Measurements from ENCODE around the gene C3orf52.

Gene C3orf52

GRCh38 chr3:112136959-112137693, 50.9 kb downstream of the C3orf52 start:
- peak; percentile 45 for DNase-seq

GRCh38 chr3:112137781-112138180, 51.6 kb downstream of the C3orf52 start:
- DNase-seq, result no peak

- DNase-seq, result no peak
Observed at GRCh38 chr3:112138219-112138969, 52.2 kb downstream of the C3orf52 start.

DNA sequence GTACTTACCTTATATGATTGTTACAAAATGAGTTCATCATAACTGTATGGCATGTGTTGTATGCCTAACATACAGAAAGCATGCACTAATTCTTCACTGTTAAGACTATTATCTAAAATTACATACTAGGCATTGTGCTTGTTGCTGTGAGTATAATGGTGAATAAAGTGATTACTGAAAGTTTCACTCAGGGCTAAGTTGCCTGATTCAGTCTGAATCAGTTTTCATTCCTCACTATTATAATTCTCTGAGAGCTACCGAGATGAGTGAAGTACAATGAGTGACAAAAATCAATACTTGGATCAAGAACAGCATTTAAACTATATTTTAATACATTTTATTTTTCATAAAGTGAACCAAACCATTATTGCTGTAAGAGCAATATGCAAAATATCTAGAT, 54.4 kb downstream of the C3orf52 start:
- DNase-seq, result no peak

DNA sequence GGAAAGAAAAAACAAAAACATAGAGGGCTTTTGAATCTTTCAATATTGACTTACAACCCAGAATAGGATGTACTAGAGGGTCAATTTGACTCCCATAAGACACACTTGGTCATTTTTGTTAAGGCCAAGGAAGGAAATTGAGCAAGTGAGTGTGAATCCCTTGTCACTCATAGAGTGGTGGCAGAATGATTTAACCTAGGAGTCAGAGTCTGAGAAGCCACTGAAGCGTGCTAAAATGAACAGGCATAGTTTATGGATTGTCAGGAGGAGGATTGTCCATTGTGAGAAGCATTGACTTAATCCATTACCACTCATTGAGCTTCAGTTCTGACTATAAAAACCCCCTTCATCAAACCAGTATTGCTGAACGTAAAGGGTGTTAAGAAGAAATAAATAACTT, 55.1 kb downstream of the C3orf52 start:
- DNase-seq, result no peak

DNA sequence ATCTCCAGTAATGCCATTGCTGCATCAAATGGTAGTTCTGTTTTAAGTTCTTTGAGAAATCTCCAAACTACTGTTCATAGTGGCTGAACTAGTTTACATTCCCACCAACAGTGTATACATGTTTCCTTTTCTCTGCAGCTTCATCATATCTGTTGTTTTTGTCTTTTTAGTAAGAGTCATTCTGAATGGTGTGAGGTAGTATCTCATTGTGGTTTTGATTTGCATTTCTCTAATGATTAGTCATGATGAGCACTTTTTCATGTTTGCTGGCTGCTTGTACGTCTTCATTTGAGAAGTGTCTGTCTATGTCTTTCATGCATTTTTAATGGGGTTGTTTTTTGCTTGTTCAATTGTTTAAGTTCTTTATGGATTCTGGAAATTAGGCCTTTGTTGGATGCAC, 57.1 kb downstream of the C3orf52 start:
- DNase-seq, result no peak

GRCh38 chr3:112143689-112144088, 57.5 kb downstream of the C3orf52 start:
- no peak for DNase-seq

GRCh38 chr3:112149136-112149535, 62.9 kb downstream of the C3orf52 start:
- DNase-seq, result no peak

GRCh38 chr3:112167758-112168157, 81.6 kb downstream of the C3orf52 start:
- DNase-seq, result no peak
